IPS-NIHi11 (cell line): ENCODE data around the gene NPNT.
"Not testable (repeated sequence)": the region's sequence is repeated elsewhere in the genome, so short reads cannot be mapped to it uniquely, and the experiment has no call there.

Experiments
- DNase-seq: peaks from one replicate; pipeline ENCODE4 v3.0.0; 2012; ENCODE audit warnings: mixed read lengths, low spot score

Gene NPNT, protein sequence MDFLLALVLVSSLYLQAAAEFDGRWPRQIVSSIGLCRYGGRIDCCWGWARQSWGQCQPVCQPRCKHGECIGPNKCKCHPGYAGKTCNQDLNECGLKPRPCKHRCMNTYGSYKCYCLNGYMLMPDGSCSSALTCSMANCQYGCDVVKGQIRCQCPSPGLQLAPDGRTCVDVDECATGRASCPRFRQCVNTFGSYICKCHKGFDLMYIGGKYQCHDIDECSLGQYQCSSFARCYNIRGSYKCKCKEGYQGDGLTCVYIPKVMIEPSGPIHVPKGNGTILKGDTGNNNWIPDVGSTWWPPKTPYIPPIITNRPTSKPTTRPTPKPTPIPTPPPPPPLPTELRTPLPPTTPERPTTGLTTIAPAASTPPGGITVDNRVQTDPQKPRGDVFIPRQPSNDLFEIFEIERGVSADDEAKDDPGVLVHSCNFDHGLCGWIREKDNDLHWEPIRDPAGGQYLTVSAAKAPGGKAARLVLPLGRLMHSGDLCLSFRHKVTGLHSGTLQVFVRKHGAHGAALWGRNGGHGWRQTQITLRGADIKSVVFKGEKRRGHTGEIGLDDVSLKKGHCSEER

DNA sequence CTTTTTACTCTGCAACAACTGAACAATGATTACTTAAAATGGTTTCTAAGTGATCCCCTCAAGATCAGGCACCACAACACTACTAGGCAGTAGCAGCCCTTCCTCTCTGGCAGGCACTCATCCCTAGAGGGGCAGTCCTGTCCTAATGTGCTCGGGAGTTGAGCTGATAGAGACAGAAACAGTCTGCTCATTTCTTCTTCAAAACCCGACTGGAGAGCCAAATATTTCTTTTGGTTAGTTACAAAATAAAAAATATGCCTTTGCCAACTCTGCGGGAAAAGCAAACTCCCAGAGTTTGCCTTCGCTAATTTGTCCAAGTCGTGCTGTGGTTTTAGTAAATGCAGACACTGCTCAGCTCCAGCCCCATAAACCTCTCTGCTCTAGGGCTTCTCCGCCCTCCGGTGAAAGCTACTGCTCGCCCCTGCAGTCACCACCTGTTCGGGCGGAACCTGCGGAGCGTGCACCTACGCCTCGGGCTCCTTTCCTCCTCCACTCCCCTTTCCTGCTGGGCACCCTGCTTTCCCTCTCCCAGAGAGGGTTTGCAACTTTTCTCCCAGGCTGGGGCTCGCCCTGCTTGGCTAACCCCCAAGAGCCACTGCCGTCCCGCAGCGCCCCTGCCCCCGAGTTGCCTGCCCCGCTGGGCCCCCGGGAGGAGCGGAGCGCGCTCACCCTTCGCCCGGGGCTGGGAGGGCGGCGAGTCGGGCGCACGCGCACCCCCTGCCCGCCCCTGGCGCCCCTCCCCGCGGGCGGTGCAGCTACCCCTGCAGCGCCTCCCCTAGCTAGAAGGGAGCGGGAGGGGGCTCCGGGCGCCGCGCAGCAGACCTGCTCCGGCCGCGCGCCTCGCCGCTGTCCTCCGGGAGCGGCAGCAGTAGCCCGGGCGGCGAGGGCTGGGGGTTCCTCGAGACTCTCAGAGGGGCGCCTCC lies at the start of gene NPNT:
Gene NPNT (plus strand): TSS at position 812 of the 923 bp plus-strand sequence. CDS start 182 bp downstream, outside the sequence.
- peak; percentile 64 for DNase-seq

DNA sequence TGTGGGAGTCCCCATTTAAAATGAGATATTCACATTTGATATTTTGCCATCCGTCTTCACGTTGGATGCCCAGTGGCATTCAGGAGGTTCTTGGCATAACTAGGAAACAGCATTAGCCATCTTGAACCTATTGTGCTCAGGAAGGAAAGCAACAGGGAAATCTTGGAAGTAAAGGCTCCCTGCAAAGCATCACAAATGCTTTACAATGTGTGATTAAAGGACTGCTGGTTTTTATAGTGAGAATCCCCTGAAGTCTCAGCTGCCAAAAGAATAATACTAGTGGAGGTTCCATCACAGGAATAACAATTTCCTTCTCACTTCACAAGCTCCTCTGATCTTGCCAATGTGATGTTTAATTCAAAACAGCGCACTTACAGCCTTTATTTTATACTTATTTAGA lies 49.7 kb upstream of the NPNT start:
- DNase-seq, result no peak

DNA sequence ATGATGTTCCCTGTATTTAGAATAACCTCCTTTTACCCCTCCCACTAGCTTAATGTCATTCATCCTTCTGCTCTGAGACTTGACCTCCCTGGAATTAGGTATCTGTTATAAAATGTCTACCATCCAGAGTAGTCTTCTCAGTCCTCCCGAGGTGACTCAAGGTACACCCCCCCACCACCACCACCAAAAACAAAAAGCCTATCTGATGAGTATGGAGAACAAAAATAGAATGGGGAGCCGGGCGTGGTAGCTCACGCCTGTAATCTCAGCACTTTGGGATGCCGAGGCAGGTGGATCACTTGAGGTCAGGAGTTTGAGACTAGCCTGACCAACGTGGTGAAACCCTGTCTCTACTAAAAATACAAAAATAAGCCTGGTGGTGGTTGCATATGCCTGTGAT lies 46.9 kb upstream of the NPNT start:
- DNase-seq, result not testable (repeated sequence)

DNA sequence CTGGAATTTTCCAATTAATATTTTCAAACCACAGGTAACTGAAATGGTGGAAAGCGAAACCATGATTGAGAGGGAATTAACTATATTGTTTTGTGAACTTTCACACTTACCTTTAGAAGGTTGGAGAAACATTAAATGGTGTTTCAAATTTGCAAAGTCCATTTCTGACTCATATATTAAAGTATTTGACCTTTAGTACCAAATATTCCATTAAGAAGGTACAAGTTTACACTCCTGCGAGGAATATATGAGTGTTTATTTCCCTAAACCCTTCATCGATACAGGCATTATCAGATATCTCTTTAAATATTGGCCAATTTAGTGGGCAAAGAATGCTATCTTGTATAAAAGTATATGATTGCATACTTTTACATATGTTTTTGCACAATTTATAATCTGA lies 44.1 kb upstream of the NPNT start:
- no peak for DNase-seq

DNA sequence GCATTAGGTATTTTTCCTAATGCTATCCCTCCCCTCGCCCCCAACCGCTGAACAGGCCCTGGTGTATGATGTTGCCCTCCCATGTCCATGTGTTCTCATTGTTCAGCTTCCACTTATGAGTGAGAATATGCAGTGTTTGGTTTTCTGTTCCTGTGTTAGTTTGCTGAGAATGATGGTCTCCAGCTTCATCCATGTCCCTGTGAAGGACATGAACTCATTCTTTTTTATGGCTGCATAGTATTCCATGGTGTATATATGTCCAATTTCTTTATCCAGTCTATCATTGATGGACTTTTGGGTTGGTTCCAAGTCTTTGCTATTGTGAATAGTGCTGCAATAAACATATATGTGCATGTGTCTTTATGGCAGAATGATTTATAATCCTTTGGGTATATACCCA lies 43.0 kb upstream of the NPNT start:
- not testable (repeated sequence) for DNase-seq

DNA sequence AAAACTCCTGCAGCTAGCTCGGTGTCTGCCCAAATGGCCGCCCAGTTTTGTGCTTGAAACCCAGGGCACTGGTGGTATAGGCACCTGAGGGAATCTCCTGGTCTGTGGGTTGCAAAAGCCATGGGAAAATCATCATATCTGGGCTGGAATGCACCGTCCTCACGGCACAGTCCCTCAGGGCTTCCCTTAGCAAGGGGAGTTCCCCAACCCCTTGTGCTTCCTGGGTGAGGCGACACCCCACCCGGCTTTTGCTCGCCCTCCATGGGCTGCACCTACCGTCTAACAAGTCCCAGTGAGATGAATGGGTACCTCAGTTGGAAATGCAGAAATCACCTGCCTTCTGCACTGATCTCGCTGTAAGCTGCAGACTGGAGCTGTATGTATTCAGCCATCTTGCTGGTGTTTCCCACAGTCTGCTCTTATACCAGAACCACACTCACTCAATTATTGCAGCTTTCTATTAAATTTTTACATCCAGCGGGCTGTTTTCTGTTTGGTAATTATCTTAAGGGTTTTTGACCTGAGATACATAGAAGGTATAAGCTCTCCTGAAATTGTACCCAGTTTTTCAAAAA lies 36.7 kb upstream of the NPNT start:
- DNase-seq, result no peak

DNA sequence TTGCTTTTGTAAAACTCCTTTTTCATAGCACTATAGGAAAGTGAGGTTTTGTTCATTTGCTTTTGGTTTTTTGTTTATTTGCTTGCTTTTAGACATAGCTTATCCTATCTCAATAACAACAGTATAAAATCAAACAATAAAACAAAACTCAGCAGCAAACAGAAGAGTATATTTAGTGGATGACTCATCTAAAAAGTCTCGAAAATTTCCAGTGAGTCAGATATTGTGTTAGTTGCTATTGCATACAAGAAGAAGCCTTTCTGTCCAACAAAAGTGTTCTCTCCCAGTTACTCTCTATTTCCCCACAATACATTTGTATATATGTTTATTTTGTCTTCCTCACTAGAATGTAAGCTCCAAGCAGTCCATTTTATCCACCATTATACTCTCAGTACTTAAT lies 36.0 kb upstream of the NPNT start:
- DNase-seq, result no peak

DNA sequence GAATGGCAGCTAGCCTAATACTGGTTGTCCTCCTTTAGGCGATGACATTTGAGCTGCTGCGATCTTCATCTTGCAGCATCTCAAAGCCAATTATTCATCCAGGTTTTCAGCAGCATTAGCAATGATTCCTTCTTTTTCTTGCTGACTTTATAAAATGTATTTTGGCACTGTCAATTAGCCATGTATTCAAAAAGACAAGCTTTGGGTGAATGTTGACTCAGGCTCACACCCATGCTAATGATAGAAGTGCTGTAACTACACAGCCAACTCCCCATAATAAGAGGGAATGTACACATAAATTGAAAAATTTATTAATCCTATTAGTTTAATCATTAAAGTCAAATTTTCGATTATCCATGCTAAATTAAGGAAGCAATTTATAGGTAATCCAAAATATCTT lies 24.3 kb upstream of the NPNT start:
- no peak for DNase-seq

DNA sequence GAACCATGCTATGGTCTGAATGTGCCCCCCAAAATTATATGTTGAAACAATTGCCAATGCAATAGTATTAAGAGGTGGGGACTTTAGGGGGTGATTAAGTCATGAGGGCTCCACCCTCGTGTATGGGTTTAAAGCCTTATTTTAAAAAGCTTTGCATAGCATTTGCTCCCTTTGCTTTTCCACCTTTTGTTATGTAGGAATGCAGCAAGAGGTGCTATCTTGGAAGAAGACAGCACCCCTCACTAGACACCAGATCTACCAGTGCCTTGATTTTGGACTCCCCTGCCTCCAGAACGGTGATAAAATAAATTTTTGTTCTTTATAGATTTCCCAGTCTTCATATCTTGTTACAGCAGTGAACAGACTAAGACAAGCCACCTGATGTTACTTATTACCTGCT lies 23.3 kb upstream of the NPNT start:
- no peak for DNase-seq

DNA sequence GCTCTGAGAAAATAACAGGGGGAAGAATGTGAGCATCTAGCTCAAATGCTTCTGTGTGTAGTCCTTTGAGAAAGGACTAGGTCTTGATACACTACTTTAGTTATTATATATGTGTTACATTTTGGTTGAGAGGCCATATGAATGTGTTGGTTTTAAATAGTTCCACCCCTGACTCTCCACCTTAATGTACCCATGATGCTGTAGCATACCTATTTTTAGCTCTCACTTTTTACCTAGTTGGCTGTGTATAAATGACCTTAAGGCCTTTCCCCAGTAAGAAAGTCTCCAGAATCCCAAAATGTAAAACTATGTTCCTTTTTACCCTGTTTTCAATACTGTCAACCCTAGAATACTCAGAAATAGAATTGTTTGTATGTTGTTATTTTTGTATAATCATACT lies 20.0 kb upstream of the NPNT start:
- DNase-seq, result no peak

DNA sequence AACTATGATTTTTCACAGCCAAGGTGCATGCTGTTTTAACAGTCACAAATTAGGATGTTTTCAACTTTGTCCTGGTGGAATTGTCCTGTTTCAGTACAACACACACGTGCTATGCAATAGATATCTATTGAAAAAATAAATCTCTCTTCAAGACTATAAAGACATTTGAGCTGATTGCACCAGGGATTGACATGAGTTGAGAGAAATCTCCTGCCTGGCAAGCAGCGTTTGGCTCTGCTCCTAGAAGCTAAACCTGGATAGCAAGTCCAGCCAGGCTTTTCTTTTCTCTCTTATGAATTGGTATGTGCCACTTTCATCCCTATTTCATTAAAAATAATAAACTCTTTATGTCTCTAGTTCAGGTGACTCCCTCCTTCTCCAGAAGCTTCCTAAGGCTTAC lies 16.6 kb upstream of the NPNT start:
- DNase-seq, result no peak

DNA sequence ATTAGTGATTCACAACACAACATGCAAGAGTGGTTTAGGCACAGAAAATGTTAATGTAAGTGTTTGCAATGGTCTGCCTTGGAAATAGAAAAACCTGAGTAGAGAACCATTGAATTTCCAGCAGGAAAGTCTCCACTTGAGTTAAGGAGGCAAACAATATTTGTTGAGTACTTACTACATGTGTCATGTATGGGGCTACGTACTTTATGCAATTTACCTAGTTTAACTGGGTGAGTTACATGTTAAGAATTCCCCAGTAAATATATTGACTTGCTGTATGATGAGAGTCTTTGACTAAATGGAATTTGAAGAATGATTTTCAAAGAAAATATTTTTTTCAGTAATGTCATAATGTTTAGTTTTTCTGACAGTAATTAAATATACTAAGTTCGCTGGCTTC lies 7.8 kb upstream of the NPNT start:
- DNase-seq, result no peak

DNA sequence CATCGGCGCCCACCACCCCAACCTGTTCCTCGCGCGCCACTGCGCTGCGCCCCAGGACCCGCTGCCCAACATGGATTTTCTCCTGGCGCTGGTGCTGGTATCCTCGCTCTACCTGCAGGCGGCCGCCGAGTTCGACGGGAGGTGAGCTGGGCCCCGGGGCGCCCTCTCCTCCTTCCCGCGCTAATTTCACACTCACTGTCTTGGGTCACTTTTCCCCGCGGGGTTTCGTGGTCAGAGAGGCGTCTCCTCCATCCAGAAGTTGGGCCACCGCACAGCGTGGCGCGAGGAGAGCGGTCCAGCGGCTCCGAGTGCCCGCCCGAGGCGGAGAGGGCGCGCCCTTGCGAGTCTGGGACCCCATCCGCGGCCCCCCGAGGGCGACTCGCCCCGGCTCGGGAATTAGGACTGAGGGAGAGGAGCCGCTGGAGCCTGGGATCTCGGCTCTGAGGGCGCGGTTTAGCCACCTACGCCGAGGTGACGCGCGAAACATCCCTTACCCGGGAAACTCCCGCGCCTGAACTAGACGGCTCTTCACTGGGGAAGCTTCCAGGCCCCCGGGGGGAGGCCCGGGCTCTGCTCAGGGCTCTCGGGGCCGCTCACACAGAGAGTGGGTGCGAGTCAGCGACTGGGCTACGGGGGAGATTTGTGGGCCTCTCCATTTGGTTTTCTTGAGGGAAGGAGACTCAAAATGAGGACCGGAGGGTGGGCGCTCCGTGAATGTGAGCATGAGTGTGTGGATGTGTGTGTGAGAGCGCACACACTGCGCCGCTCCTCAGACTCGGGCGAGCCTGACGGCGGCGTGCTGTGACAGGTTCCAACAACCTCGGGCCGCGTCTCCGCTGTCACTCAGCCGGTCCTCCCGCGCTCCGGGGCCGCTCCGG lies 551 bp downstream of the NPNT start:
- peak; percentile 30 for DNase-seq

DNA sequence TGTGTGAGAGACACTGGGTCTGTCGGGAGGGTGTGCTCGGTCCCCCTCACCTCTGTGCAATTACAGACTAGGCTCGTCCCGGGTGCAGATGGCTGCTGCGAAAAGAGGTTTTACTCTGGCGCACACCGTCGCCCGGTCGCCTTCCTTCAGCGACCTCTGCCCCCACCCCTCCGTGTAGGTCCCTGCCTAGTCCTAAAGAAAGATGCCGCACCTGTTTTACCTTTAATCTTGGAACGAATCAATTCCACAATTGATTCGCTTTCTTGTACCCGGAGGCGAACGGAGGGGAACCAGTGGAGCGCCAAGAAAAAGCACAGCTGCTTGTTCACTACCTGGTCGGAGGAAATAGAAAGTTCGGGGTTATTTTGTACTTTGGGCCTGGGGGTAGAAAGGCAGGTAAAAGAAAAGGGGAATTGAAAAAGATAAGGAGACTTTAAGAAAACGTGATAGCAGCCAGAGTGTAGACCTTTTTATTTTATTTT lies 1.2 kb downstream of the NPNT start:
- DNase-seq, result peak; percentile 26

DNA sequence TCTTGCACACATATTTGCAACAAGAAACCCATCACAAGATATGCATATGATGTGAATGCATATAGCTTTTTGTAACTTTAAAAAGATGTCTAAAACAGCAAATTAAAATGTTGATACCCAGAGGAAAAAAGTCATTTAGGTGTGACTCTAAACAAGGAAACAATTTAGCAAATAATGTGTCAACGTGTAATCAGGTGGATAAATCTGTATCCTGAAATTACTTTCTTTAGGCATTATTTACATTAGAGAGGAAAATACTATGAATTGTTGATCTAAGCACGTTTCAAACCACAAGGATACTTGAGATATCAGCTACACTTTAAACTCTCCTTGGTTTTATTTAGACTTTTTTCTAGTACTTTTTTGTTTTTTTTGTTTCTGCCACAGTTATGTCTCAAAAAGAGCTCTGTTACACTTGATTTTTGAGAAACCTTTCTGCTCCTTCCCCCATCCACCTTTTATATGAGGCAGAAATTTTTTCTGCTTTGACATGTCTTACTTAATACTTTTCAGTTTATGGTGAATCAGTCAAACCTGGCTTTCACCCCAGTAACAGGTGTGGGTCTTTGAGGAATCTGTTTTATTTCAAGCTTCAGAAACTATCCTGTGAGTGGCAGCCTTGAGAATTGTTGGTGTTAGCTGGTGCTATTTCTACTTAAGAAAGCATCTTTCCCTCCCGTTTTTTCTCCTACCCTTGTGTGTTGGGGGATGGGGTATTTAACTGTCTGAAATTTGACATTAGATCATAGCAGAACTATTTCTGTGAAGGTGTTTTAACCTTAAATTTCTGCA lies 1.9 kb downstream of the NPNT start:
- no peak for DNase-seq

DNA sequence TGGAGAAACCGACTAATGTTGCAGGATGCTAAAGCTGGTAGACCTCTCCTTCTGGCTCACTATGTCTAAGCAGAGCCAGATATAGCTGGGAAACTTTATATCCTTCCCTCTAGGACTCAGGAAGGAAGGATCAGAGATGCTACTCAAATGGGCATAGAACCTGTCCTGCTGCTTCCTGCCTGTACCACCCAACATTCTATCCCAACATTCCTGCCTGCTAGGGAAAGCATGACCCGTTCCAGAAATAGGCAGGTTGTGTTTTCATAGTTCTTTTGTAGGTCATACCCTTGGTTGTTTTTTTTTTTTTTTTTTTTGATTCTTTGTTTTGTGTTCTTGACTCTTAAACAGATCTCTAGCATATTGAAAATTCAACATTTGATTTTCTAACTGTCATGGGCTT lies 5.3 kb downstream of the NPNT start:
- DNase-seq, result no peak

DNA sequence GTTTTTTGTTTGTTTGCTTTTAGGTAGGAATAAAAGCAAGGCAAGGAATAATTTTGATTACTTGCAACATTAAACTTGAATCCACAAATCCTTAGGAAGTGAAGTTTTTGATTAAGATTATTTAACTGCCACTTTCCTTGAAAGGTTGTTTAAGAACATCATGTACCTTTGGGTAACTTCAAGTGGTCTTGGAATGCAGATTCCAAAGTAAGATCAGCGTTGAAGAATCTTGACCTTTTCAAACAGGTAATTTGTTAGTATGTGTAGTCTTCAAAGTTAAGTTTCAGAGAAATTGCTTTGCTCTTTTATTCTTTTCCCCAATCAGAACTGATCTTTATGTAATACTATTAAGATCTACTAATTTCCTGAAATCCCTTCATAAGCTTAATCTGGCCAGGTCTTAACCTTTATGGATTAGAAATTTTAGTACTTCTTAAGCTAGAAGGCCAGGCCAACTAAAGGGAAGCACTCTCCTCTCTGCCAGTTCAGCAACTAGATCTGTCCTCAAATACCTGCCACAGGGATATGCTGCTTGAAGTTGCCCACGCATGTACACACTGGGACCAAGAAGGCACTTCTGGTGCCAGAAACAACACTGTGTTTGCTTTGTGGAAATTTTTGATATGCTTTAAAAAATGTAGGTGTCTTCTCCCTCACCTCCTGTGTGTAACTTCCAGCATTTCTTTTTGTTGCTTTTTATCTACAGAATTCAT lies 7.4 kb downstream of the NPNT start:
- DNase-seq, result no peak

DNA sequence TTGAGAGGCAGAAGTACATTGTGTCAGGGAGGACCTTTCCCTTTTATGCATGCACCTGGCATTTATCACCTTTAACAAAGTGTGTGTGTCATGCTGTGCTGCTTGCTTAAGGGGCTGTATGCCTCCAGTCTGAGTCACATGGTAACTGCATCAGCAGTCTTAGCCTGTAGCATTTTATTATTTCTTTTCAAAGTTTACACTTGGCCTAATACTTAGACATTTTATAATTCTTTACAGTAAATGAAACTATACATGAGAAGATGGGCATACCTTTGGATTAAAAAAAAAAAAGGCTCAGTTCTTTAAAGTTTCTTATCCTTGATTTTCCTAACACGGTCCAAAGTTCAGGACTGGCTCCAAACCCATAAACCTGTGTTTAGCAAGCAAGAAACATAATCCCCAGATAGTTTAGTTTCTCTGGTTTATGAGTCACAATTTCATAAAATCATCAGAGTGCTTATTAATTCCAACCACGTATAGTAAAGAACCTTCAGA lies 14.6 kb downstream of the NPNT start:
- DNase-seq, result peak; percentile 25

DNA sequence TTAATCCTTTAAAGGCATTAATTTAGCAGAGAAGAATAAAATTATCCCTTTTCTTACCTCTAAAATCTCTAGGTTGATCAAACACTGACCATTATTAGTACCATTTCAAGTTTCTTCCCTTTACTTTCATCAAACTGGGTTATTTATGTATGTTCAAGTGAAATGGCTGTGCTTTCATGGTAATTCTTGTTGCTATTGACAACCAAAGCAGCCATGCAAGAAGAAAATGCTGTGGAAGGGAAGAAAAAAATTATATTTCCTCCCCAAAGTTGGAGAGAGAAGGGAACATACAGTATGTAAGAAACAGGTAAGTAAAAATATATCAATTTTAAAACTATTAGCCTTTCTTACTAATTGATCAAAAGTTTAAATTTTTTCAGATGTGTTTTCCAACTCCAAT lies 16.2 kb downstream of the NPNT start:
- no peak for DNase-seq

DNA sequence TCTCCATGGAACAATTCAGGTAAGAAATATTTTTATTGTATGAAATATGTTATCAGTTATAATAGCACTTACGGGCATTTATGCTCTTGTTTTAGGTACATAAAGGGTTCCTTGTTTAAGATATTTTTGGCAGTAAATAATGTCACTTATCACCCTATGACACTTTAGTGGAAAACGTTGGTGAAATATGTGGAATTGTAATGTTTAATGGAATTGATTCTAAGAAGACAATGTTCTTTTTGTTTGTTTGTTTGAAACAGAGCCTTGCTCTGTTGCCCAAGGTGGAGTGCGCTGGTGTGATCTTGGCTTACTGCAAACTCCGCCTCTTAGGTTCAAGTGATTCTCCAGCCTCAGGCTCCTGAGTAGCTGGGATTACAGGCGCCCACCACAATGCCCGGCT lies 17.4 kb downstream of the NPNT start:
- DNase-seq, result no peak
